Stimulated activated CD8-positive, alpha-beta memory T cell treated with anti-CD3 and anti-CD28 coated beads, Interleukin-4, amount 100 ng/mL, for 24 hours (primary cell): ENCODE data around the gene RDH11.
"Not testable (repeated sequence)": the region's sequence is repeated elsewhere in the genome, so short reads cannot be mapped to it uniquely, and the experiment has no call there.

Source experiments
- DNase-seq: peaks from one replicate; pipeline ENCODE4 v3.0.0-alpha.2; 2020; ENCODE audit warnings: low read depth

RDH11 gene

GRCh38 chr14:67695394-67695949 is at the start of gene RDH11:
TSS of gene RDH11 (minus strand) at chr14:67695764. CDS start at chr14:67695703, 61 bp downstream.
- peak; percentile 65 for DNase-seq

- no peak for DNase-seq
These were observed 48.5 kb upstream of the RDH11 start for GRCh38 chr14:67744046-67744445.

- no peak for DNase-seq
These were observed 43.4 kb upstream of the RDH11 start for GRCh38 chr14:67738740-67739504.

GRCh38 chr14:67736771-67737170 is 41.2 kb upstream of the RDH11 start:
- DNase-seq = no peak

- DNase-seq = no peak
These were observed 40.0 kb upstream of the RDH11 start for GRCh38 chr14:67735336-67736147.

- DNase-seq = no peak
These were observed 39.1 kb upstream of the RDH11 start for GRCh38 chr14:67734675-67735074.

- no peak for DNase-seq
These were observed 38.1 kb upstream of the RDH11 start for GRCh38 chr14:67733616-67734015.

GRCh38 chr14:67729072-67729885 is 33.7 kb upstream of the RDH11 start:
- no peak for DNase-seq

- DNase-seq = no peak
These were observed 32.7 kb upstream of the RDH11 start for GRCh38 chr14:67728258-67728657.

- DNase-seq = no peak
These were observed 31.8 kb upstream of the RDH11 start for GRCh38 chr14:67727361-67727760.

GRCh38 chr14:67725171-67725570 is 29.6 kb upstream of the RDH11 start:
- DNase-seq = no peak

- no peak for DNase-seq
These were observed 26.7 kb upstream of the RDH11 start for GRCh38 chr14:67722293-67722692.

GRCh38 chr14:67721875-67722274 is 26.3 kb upstream of the RDH11 start:
- DNase-seq = no peak

GRCh38 chr14:67719866-67720265 is 24.3 kb upstream of the RDH11 start:
- no peak for DNase-seq

- DNase-seq = not testable (repeated sequence)
These were observed 23.8 kb upstream of the RDH11 start for GRCh38 chr14:67719385-67719784.

GRCh38 chr14:67718265-67718664 is 22.7 kb upstream of the RDH11 start:
- DNase-seq = no peak

- DNase-seq = no peak
These were observed 21.5 kb upstream of the RDH11 start for GRCh38 chr14:67717048-67717447.

- DNase-seq = no peak
These were observed 14.6 kb upstream of the RDH11 start for GRCh38 chr14:67710209-67710608.

- not testable (repeated sequence) for DNase-seq
These were observed 14.2 kb upstream of the RDH11 start for GRCh38 chr14:67709796-67710195.

- DNase-seq = not testable (repeated sequence)
These were observed 13.8 kb upstream of the RDH11 start for GRCh38 chr14:67709346-67709745.

- DNase-seq = no peak
These were observed 9.6 kb upstream of the RDH11 start for GRCh38 chr14:67705211-67705610.

- DNase-seq = no peak
These were observed 9.0 kb upstream of the RDH11 start for GRCh38 chr14:67704484-67705089.
